ENCODE measurements around the gene ZNF20. TPM values are rescaled to one million over a fixed set of nuclear protein-coding genes. Genes with fewer than 3 reads are reported as not detected.
"Not testable (repeated sequence)": the region's sequence is repeated elsewhere in the genome, so short reads cannot be mapped to it uniquely, and the experiment has no call there.

ZNF20 gene
- total RNA-seq, 2 experiments from 2014 or later = 3.2 to 4.1 TPM

DNA sequence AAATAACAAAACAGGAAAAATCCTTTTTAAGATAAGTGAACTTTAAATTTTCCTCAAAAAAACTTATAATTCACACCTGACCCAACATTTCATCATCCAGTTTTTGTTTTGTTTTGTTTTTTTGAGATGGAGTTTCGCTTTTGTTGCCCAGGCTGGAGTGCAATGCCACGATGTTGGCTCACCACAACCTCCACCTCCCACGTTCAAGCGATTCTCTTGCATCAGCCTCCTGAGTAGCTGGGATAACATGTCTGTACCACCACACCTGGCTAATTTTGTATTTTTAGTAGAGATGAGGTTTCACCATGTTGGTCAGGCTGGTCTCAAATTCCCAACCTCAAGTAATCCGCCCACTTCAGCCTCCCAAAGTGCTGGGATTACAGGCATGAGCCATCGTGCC is 56.8 kb downstream of the ZNF20 start:
- H3K4me1 Mint-ChIP-seq (ENCODE audit: low read depth); CTCF ChIA-PET; H3K27ac Mint-ChIP-seq; H3K36me3 Mint-ChIP-seq (ENCODE audit: low read depth); H3K4me3 Mint-ChIP-seq; H3K27me3 Mint-ChIP-seq (ENCODE audit: low read depth); ATAC-seq; DNase-seq: not testable (repeated sequence)
- POLR2A ChIA-PET = interaction anchor here (0.6 kb wide), 1 partner anchor 346 kb away, joined by 3 read pairs; no protein-coding TSS in a partner anchor
- peaks cover 21% of the 10 kb centered on the region for H3K9me3 Mint-ChIP-seq (ENCODE audit: insufficient read depth)

Other genes starting within 250 kb of the ZNF20 start
- 10 to 100 TPM; 22.7 to 25.7 TPM for gene ZNF700, start 215.2 kb downstream of the ZNF20 start, total RNA-seq
- gene ZNF763, start 175.3 kb downstream of the ZNF20 start, total RNA-seq = 1 to 10 TPM; 2.0 to 2.3 TPM
- under 1 TPM; 0.60 to 0.95 TPM for gene ZNF433, start 104.7 kb downstream of the ZNF20 start, total RNA-seq
- 1 to 10 TPM; 1.1 to 1.7 TPM for gene ZNF878, start 87.4 kb downstream of the ZNF20 start, total RNA-seq
- gene ZNF844, start 75.6 kb downstream of the ZNF20 start, total RNA-seq = 1 to 10 TPM; 1.7 to 2.4 TPM
- 1 to 10 TPM; 2.9 to 5.2 TPM for gene ZNF625, start 16.4 kb upstream of the ZNF20 start, total RNA-seq
- gene ZNF136, start 22.7 kb upstream of the ZNF20 start, total RNA-seq = 10 to 100 TPM; 13.9 to 14.7 TPM
- 10 to 100 TPM in 1 of 2 experiments, 1 to 10 TPM in 1; 9.8 to 11.6 TPM for gene ZNF44, start 154.5 kb upstream of the ZNF20 start, total RNA-seq
- gene ZNF563, start 193.3 kb upstream of the ZNF20 start, total RNA-seq = 1 to 10 TPM; 3.1 to 3.2 TPM
- 1 to 10 TPM; 1.3 to 2.0 TPM for gene ZNF442, start 225.3 kb upstream of the ZNF20 start, total RNA-seq

All from activated CD8-positive, alpha-beta T cell treated with anti-CD3 and anti-CD28 coated beads, Interleukin-2, amount 10 ng/mL, durations not matched to agents 7 days and 5 days (primary cell).